GM10847 (cell line): ENCODE results near the gene OR5K2.

Experiments used
- POLR2A ChIP-seq: IDR thresholded peaks from 2 replicates; pipeline ENCODE4 v1.6.1; 2011; ENCODE audit not compliant: insufficient read length; ENCODE audit errors: extremely low read depth

The OR5K2 gene

DNA sequence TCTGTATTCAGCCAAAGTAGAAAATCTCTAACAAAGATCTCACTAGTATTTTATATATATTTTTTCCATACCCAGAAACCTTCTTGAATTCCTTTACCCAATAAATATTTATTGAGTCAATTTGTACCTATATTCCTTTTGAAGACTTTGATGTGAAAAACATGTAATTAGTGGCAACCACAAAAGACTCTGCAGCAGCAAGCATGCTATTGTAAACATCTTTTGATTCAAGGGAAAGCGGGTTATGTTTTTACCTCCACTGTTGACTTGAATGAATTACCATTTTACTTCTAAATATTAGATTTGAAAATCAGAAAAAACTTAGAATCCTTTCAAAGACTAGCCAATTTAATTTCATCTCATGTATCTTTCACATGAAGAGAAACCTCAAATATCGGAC lies 36.7 kb downstream of the OR5K2 start:
- TF ChIP-seq POLR2A: no peak

DNA sequence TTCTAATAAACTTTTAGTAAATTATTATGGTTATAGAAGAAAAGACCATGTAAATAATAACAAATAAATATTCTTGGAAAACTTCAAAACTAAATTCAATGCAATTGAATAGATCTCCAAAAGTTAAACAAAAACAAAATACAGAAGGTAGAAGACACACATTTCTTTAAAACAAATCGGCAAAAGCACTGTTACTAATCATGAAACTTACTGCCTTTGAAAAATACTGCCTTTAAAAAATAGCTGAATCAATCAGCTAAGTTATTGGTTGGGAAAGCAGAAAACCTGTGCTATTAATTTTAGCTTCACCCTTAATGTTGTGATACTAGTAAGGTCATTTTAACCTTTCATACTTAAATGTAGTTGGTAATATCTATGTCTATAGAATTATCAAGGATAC lies 37.3 kb downstream of the OR5K2 start:
- TF ChIP-seq POLR2A: no peak

- peak; percentile 26 for TF ChIP-seq POLR2A
These were observed 39.1 kb downstream of the OR5K2 start for GRCh38 chr3:98536456-98537017.

- TF ChIP-seq POLR2A: no peak
These were observed 42.9 kb downstream of the OR5K2 start for GRCh38 chr3:98540346-98540745.

DNA sequence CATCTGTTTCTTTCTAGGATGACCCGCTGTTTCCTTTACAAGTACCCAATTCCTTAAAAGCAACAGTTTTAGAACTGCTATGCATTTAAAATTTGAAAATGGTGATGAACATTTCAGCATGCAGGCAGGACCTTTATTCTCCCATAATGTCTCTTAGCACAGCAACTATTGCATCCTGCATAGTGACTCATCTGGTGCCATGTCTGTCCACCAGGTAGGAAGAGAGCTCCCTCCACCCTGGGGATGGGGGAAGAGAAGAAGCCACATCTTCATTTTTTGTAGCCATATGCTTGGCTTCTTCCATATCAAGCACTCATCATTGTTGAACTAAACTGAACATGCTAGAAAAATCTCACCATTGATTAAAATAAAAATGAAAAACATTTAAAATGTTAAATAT lies 44.2 kb downstream of the OR5K2 start:
- TF ChIP-seq POLR2A: no peak

DNA sequence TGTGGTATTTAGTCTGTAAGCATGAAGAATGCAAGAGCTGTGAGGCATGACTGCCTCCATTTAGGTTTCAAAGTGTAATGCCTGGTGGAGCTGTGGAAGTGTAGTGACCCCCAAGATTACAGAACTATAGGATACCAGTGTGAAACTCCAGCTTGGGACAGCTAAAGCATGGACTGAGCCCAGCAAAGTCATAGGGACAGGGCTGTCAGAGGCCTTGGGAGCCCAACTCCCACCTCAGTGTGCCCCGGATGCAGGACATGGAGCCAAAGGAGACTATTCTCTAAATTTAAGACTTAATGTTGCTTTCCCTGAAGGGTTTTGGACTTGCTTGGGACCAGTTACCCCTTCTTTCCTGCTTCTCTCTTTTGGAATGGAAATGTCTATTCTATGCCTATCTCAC lies 45.1 kb downstream of the OR5K2 start:
- TF ChIP-seq POLR2A: no peak

GRCh38 chr3:98545940-98546339 lies 48.5 kb downstream of the OR5K2 start:
- no peak for TF ChIP-seq POLR2A
